ENCODE data around the gene CIAO2B.

CIAO2B gene

DNA sequence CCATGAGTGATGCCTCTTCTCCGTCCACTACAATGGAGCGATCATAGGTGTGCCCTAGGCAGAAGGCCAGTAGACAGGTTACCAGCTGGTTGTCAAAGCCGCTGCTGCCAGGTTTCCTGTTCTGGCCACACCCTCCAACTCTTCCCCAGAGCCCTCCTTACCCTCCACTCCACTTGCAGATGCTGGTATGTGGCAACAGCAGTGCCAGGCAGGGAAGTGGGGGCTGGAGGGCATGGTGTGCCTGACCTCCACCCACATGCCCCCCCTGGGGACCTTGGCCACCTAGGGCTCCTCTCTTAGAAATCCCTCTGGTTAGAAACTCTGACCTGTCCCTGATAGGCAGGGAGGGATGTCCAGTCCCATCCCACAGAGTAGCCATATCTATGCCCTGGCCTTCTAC lies 10.3 kb downstream of the CIAO2B start:
- no peak for DNase-seq (ENCODE audit: low read depth)
- no peak overlapping the region for H3K4me3 ChIP-seq (ENCODE audit: low read depth, low read length)
- TF ChIP-seq, protein P1, sequence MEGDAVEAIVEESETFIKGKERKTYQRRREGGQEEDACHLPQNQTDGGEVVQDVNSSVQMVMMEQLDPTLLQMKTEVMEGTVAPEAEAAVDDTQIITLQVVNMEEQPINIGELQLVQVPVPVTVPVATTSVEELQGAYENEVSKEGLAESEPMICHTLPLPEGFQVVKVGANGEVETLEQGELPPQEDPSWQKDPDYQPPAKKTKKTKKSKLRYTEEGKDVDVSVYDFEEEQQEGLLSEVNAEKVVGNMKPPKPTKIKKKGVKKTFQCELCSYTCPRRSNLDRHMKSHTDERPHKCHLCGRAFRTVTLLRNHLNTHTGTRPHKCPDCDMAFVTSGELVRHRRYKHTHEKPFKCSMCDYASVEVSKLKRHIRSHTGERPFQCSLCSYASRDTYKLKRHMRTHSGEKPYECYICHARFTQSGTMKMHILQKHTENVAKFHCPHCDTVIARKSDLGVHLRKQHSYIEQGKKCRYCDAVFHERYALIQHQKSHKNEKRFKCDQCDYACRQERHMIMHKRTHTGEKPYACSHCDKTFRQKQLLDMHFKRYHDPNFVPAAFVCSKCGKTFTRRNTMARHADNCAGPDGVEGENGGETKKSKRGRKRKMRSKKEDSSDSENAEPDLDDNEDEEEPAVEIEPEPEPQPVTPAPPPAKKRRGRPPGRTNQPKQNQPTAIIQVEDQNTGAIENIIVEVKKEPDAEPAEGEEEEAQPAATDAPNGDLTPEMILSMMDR (IDR thresholded peaks at IDR 0.05; ENCODE audit: control insufficient read depth, extremely low read depth, insufficient read depth): no peak

DNA sequence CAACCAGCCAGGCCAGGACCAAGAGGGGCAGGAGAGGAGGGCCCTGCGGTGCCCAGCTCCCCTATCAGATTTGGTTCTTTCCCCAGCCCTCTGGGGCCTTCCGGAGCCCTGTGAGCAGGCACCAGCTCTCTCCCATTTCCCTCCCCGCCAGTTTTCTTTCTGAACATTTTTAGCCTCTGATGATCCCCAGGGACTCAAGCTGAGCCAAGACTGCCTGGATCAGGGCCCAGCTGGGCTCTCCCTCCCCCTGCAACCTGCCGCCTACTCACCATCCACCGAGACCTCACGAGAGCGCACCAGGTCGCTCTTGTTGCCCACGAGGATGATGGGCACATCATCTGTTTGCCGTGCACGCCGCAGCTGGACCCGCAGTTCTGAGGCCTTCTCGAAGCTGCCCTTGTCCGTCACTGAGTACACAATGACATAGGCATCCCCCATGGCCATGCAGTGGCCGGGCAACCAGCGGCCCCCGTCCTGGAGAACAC lies 10.9 kb downstream of the CIAO2B start:
- no peak for DNase-seq (ENCODE audit: low read depth)
- TF ChIP-seq, protein P1 (IDR thresholded peaks at IDR 0.05; ENCODE audit: control insufficient read depth, extremely low read depth, insufficient read depth): no peak
- no peak overlapping the region for H3K4me3 ChIP-seq (ENCODE audit: low read depth, low read length)

DNA sequence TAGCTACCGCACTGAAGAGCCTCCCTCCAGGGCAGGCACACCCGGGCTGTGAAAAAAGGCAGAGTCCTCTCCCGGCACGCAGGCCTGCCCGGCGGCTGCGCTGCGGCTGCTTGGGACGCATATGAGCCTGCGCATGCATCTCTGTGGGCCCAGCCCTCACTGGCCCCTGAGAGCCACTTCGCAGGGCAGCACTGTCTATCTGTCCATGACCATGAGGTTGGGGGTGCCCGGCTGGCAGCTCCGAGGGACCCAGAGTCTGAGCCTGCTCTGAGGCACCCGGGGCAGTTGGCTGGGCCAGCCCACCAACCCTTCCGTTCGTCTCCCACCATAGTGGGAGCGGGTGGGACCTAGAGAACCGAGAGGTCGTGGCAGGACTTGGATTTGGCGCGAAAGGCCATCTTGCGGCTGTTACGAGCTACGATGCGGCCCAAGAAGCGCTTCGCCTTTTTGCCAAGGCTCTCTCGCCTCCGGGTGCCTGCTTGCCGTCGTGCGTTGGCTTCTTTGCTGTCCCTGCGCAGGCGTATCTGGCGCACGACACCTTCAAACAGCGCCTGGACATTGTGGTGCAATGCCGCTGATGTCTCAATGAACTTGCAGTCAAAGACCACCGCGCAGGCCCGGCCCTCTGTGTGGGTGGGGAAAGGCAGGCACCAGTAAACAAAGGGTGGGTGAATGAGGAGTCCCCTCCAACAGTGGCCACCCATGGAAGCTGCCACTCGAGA lies 12.3 kb downstream of the CIAO2B start:
- no peak for DNase-seq (ENCODE audit: low read depth)
- H3K4me3 ChIP-seq (ENCODE audit: low read depth, low read length): no peak overlapping the region
- TF ChIP-seq, protein P1 (IDR thresholded peaks at IDR 0.05; ENCODE audit: control insufficient read depth, extremely low read depth, insufficient read depth): no peak

DNA sequence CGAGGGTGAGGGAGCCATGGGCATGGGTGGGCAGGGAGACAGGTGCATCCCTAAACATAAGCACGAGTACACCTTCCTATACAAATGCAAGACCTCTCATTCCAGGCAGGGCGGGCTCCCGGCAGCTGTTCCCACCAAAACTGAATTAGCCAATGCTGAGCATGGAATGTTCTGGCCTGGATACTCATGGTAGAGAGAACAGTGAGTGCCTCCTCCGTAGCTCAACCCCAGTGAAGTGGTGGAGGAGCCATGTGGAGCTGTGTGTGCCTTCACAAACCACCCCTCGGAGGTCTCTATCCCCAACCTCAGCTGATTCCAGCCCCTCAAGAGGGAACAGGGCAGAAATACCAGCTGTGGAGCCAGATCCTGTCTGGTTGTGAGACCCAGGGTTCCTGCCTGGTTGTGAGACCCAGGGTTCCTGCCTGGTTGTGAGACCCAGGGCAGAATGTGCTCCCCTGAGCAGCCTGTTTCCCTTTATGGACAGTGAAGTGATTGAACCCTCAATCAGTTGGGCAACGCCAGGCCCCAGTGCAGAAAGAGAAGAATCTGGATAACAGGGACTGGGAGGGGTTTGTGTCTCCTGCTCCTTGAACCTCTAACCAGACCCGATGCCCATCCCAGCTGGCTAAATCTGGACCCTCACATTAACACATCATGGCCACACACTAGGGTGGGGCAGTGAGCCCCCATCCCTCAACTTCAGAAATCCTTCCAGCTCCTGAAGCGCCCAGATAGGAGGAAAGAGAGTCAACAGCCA lies 13.1 kb downstream of the CIAO2B start:
- TF ChIP-seq, protein P1 (IDR thresholded peaks at IDR 0.05; ENCODE audit: control insufficient read depth, extremely low read depth, insufficient read depth): no peak
- no peak overlapping the region for H3K4me3 ChIP-seq (ENCODE audit: low read depth, low read length)
- DNase-seq (ENCODE audit: low read depth): no peak

DNA sequence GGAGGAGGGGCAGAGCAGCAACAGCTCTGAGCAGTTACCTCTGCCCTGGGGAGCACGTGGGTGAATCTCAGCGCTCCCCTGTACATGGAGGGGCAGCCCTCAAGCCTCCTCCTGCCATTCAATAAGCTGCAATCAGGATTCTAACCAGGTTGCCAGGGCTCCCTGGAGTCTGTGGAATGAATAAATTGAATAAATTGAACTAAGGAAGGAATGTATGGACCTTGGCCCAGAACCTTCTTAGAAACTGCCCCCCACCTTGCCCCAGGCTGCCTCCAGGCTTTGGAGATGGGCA lies 14.0 kb downstream of the CIAO2B start:
- no peak overlapping the region for H3K4me3 ChIP-seq (ENCODE audit: low read depth, low read length)
- TF ChIP-seq, protein P1 (IDR thresholded peaks at IDR 0.05; ENCODE audit: control insufficient read depth, extremely low read depth, insufficient read depth): no peak
- no peak for DNase-seq (ENCODE audit: low read depth)

DNA sequence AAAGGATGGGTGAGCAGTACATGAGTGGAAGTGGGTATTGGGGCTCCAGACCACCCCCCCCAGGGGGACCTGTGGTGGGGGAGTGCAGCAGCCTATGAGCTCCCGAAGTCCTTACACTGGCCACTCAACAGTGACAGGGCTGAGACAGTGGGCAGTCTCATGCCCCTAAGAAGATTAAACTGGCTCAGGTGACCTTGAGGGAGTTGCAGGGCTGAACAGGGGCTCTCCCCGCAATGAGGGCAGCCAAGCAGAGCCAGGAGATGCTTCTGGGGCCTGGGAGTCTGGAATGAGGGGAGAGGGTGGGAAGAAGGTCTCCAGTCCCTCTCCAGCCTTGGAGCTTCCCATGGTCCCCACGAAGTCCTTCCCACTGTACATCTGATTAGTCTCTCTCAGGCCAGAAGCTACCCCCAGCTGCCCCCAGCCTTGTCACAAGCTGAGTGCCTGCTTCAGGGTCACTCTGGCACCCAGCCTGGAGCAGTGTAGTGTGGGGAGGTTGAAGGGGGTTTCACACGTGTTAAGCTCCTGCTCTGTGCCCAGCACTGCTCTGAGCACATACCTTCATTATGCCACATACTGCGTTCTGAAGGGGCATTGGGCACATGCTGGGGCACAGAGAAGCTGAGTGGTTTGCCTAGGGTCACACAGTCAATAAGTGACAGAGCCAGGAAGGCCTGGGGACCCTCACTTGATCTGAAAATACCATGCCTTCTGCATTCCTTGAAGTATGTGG lies 14.5 kb downstream of the CIAO2B start:
- TF ChIP-seq, protein P1 (IDR thresholded peaks at IDR 0.05; ENCODE audit: control insufficient read depth, extremely low read depth, insufficient read depth): no peak

More for the DNA sequence above, 14.5 kb downstream of the CIAO2B start:
- H3K4me3 ChIP-seq (ENCODE audit: low read depth, low read length): no peak overlapping the region
- no peak for DNase-seq (ENCODE audit: low read depth)

Data from LNCaP clone FGC (cell line).